GM19468 (cell line): Measurements from ENCODE around the gene SMIM38.
"Not testable (repeated sequence)": the region's sequence is repeated elsewhere in the genome, so short reads cannot be mapped to it uniquely, and the experiment has no call there.

Source experiments
- ATAC-seq: cut with Tn5 transposase; IDR thresholded peaks from one replicate; pipeline ENCODE4 v1.9.1; 2021; ENCODE audit warnings: mild to moderate bottlenecking, moderate library complexity, moderate number of reproducible peaks; ENCODE audit not compliant: unreplicated experiment; ENCODE audit errors: extremely low read depth

The SMIM38 gene

DNA sequence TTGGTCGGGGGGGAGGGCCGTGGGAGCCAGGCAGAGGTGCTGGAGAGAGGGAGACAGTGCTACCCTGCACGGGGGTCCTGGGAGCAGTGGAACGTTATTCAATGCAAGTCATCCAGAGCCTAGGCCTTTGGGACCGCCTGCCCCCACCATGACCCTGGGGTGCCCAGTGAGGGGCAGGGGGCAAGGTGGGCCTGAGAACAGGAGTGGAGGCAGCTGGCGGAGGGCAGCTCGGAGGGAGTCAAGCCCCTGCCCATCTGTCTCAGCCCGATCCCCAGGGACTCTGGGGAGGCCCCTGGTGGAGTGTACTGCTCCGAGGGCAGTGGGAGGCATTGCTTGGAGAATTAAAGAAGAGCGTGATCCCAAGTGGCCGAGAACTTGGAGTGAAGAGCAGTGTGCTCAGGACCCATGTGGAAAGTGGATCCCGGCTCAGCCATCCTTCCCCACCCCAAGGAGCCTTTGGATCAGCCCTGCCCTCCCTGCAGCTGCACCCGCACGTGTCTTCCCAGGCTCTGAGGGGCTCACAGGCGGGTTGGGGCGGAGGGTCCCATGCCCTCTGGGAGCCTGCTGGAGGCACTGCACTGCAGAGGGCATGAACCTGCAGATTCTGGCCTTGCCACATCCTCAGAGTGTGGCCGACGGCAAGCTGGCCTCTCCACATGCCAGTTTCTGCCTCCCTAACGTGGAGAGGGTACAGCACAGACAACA, 34.0 kb upstream of the SMIM38 start:
- ATAC-seq = no peak

DNA sequence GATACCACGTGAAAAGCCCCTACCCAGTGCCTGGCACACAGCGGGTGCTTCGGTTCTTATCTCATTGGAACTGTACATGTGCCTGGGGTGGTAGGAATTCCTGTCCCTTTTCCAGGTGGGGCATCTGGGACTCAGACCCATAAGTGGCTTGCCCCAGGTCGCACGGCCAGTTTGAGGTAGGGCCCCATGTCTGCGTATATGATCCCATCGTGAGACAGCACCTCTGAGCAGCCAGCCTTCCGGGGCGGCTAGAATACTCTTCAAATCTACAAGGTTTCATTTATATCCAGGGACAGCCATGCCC, 33.5 kb upstream of the SMIM38 start:
- ATAC-seq = no peak

DNA sequence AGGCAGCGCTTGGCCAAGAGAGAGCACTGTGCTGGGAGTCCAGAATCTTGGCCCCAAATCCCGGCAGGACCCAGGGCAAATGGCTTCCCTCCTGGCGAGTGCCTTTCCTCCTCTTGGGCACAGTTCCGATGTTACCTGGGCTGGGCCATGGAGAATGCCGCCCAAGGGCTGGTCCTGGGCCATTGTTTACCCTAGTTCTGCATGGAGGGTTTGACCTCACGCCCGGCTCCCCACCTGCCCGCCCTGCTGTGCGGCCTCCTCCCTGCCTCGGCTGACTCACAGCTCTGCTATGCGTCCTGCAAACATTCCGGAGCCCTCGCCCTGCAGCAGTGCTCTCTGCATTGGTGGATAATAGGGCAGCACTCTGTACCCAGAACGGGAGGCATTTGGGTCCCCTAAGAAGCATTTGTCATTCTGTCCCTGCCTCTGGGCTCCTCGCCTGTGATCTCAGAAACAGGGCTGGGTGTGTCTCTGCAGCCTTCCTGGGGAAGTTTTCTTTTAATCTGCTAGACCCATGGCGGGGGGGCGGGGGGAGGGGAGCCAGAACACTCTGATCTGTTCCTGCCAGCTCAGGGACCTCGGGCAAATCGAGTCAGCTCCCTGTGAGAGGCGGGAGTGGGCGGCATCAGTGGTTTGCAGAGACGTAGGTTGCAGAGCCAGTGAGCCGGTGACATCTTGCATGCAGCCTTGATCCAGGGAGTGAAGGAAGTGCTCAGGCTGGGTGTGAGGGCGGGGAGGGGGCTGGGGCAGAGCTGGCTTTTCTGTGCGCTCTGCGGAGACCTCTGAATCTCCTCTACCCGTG, 32.9 kb upstream of the SMIM38 start:
- no peak for ATAC-seq

DNA sequence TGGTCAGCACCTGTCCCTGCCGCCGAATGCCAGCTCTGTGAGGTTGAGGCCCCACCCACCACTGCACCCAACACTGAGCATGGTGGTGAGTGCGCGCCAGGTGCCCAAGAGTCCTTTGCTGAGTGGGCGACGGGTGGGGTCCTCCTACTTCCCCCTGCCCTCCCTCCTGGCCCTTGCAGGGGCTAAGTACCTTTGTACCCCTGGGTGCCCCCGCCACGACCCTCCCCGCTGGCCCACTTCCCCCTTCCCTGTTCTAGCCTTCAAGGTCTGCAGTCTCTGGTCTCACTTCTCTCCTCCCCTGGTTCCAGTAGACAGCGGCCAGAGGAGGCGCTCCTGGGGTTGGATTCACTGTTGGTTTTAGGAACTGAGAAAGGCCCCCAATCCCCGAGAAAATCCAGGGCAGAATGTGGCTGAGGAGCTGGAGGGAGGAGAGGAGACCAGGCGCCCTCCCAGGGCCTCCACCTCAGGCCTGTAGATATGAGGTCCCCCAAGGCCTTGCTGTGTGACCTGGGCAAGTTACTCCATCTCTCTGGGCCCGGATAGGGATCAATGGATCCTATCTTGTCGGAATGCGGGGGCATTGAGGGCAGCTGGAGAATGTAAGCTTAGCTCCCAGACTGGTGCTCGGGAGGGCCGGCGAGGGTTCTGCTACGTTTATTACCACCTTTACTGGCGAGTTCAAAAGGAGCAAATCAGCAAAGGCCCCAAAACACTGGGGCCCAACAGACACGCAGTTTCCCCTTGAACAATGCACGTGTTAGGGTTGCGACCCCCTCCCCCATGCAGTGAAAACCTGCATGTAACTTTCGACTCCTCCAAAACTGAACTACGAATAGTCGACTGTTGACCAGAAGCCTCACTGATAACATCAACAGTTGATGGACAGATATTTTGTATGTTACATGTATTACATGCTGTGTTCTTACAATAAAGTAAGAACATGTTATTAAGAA, 31.9 kb upstream of the SMIM38 start:
- ATAC-seq = no peak

DNA sequence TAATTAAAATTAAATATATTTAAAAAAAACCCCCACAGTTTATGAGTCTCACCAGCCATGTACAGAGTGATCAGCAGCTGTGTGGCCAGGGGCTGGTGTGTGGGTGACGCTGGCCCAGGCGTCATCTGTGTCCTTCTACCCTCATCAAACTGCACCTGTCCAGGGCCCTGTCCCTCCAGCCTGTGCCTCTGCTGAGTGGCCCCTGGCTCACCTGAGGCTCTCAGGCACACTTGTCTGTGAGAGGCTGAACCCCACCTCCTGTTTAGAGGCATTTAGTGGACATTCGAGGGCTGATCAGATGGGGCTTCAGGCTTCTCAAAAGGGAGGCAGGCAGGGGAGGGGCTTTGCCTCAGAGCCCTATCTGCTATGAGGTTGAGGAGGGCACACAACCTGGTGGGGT, 29.9 kb upstream of the SMIM38 start:
- ATAC-seq = no peak

GRCh38 chr11:69126286-69126685, 29.4 kb upstream of the SMIM38 start:
- ATAC-seq = no peak

GRCh38 chr11:69127081-69127850, 28.5 kb upstream of the SMIM38 start:
- no peak for ATAC-seq

- ATAC-seq = no peak
Observed at GRCh38 chr11:69127884-69128283, 27.9 kb upstream of the SMIM38 start.

- ATAC-seq = no peak
Observed at GRCh38 chr11:69129053-69129452, 26.7 kb upstream of the SMIM38 start.

GRCh38 chr11:69129647-69130046, 26.1 kb upstream of the SMIM38 start:
- ATAC-seq = no peak

DNA sequence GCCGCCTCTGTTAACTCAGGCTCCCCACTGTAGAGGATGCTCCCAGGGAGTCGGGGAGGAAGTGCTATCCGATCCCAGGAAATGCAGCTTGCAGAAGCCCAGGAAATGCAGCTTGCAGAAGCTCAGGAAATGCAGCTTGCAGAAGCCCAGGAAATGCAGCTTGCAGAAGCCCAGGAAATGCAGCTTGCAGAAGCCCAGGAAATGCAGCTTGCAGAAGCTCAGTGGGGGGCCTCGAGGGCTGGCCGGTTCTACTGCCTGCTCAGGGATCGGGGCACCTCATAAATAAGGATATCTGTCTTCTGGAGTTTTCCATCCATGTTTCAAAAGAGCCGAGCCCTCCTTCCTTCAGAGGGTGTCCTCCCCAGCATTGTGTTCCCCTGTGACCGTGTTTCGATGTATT, 25.1 kb upstream of the SMIM38 start:
- ATAC-seq = no peak

- no peak for ATAC-seq
Observed at GRCh38 chr11:69131121-69131566, 24.6 kb upstream of the SMIM38 start.

- ATAC-seq = no peak
Observed at GRCh38 chr11:69131644-69132300, 24.0 kb upstream of the SMIM38 start.

DNA sequence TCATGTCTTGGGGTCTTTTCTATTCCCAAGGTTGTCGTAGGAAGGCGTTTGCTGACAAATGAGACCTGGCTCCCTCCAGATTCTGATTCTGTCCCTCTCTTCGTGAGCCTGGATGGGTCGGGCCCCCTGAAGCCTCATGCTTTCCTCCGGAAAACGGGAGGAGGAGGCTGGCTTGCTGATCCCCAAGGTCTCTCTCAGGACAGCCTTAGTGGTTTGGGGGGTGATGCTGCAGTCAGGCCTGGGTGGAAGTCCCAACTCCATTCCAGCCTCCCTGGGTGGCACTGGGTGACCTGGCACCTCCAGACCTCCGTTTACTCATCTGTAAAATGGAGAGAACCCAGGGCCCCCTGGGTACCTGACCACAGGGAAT, 23.4 kb upstream of the SMIM38 start:
- no peak for ATAC-seq

- no peak for ATAC-seq
Observed at GRCh38 chr11:69133251-69133650, 22.5 kb upstream of the SMIM38 start.

DNA sequence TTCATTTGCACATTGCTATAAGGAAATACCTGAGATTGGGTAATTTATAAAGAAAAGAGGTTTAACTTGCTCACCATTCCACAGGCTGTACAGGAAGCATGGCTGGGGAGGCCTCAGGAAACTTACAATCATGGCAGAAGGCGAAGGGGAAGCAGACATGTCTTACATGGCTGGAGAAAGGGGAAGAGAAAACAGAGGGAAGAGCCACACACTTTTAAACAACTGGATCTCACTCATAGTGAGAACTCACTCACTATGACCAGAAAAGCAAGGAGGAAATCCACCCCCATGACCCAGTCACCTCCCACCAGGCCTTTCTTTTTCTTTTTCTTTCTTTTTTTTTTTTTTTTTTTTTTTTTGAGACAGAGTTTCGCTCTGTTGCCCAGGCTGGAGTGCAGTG, 21.6 kb upstream of the SMIM38 start:
- not testable (repeated sequence) for ATAC-seq

- ATAC-seq = no peak
Observed at GRCh38 chr11:69134957-69135356, 20.8 kb upstream of the SMIM38 start.

GRCh38 chr11:69135420-69136363, 20.0 kb upstream of the SMIM38 start:
- ATAC-seq = no peak

DNA sequence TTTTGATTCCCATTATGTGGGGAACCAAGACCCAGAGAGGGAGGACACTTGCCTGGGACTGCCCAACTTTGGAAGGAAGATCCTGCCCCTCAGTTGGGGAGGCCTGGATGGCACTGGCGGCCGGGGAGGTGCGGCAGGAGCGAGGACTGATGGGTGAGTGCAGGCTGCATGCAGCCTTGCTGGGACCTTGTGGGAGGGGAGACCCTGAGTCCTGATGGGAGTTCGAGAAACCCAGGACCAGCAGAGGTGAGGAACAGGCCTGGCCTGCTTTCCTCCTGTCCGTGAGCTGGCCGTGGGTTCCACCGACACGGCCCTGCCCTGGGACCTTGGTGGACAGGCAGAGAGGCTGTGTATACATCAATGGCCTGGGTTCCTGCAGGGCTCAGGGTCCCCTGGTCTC, 19.3 kb upstream of the SMIM38 start:
- no peak for ATAC-seq
